ENCODE results near the gene C1orf74. TPM values are rescaled to one million over a fixed set of nuclear protein-coding genes. Genes with fewer than 3 reads are reported as not detected.
A peak's percentile ranks its signal among the peaks of the same experiment; 100 is the strongest.

Gene C1orf74
- total RNA-seq, 1 donor from 2014 or later, result 3.7 TPM

- Mint-ChIP-seq H3K36me3 (ENCODE audit: low read depth) (peaks cover 1% of the 10 kb centered on the region), H3K4me3 (no peak overlapping the region), H3K4me1 (peaks cover 7% of the 10 kb centered on the region), H3K27ac (no peak overlapping the region), H3K9me3 (no peaks in the 10 kb centered on the region), H3K27me3 (peaks cover 13% of the 10 kb centered on the region)
- no peak for DNase-seq
- ATAC-seq (ENCODE audit: low read depth), result no peak
- POLR2A ChIA-PET, result interaction anchor here (0.5 to 1.2 kb wide), 2 partner anchors 38 to 498 kb away, joined by 3 to 5 read pairs; no protein-coding TSS in a partner anchor
- intact Hi-C loops (cut with micrococcal nuclease), result no loop called here
- no peak for TF ChIP-seq CTCF (IDR thresholded peaks at IDR 0.05)
- CTCF ChIA-PET, result interaction anchor here (1.9 kb wide), 1 partner anchor 16 kb away, joined by 11 read pairs; no protein-coding TSS in a partner anchor
These were observed 23.1 kb upstream of the C1orf74 start for GRCh38 chr1:209807509-209807908.

- POLR2A ChIA-PET, result interaction anchor here (0.6 to 1.3 kb wide), 4 partner anchors 32 to 1589 kb away, joined by 3 to 7 read pairs (median 4); no protein-coding TSS in a partner anchor
These were observed 21.8 kb upstream of the C1orf74 start, which contains the start of gene IRF6 for GRCh38 chr1:209805875-209806760. Gene IRF6, minus strand, starts transcription at chr1:209806142. Its CDS starts 4,729 bp downstream, at chr1:209801413.

GRCh38 chr1:209805341-209805781 is 21.0 kb upstream of the C1orf74 start:
- ChIA-PET CTCF (interaction anchor here (2.4 kb wide), 1 partner anchor 17 kb away, joined by 8 read pairs; no protein-coding TSS in a partner anchor), POLR2A (interaction anchor here (0.7 kb wide), 1 partner anchor 117 kb away, joined by 3 read pairs; no protein-coding TSS in a partner anchor)
- no peaks in the 10 kb centered on the region for H3K9me3 Mint-ChIP-seq
- intact Hi-C loops (cut with micrococcal nuclease), result no loop called here
- peaks cover 1% of the 10 kb centered on the region for H3K36me3 Mint-ChIP-seq (ENCODE audit: low read depth)
- peaks cover 21% of the 10 kb centered on the region for H3K27me3 Mint-ChIP-seq
- H3K27ac Mint-ChIP-seq, result no peak overlapping the region
- H3K4me3 Mint-ChIP-seq, result peak overlapping the region; percentile 96
- no peak for ATAC-seq (ENCODE audit: low read depth)
- DNase-seq, result no peak
- TF ChIP-seq CTCF (IDR thresholded peaks at IDR 0.05), result no peak
- H3K4me1 Mint-ChIP-seq, result peaks cover 7% of the 10 kb centered on the region

More at GRCh38 chr1:209805875-209806760, 21.8 kb upstream of the C1orf74 start, which contains the start of gene IRF6:
- no peak for TF ChIP-seq CTCF (IDR thresholded peaks at IDR 0.05)
- Mint-ChIP-seq H3K4me3 (peak within 1 kb of the TSS; percentile 96), H3K36me3 (ENCODE audit: low read depth) (peaks cover 1% of the 10 kb centered on the region), H3K27ac (peak within 1 kb of the TSS; percentile 81), H3K4me1 (peaks cover 7% of the 10 kb centered on the region), H3K27me3 (peaks cover 21% of the 10 kb centered on the region), H3K9me3 (no peaks in the 10 kb centered on the region)
- intact Hi-C loops (cut with micrococcal nuclease), result loop anchor here (1.0 kb wide), 3 partner anchors 21 to 38 kb away; partner anchors contain the start of genes C1orf74 and UTP25
- peak; percentile 94 for ATAC-seq (ENCODE audit: low read depth)
- CTCF ChIA-PET, result interaction anchor here (2.4 kb wide), 1 partner anchor 17 kb away, joined by 8 read pairs; no protein-coding TSS in a partner anchor
- peak; percentile 69 for DNase-seq

DNA sequence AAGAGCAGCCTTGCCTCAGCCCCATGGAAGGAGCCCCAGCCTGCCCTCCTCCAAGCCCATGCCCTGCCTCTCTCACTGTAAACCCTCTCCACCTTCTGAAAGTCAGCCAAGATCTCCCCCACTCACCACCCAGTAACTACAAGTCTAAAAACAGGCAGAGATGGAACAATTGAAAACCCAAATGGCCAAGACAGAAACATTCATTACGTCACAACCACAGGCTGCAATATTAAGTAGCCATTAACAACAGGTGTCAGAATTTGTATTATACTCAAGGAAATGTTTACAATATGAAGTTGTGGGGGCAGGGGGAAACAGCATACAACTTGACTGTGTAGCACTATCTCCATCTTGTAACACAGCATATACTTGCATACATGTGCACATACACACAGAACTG is 19.2 kb upstream of the C1orf74 start:
- intact Hi-C loops (cut with micrococcal nuclease), result no loop called here
- TF ChIP-seq CTCF (IDR thresholded peaks at IDR 0.05), result no peak
- Mint-ChIP-seq H3K27me3 (peaks cover 22% of the 10 kb centered on the region), H3K36me3 (ENCODE audit: low read depth) (peaks cover 1% of the 10 kb centered on the region), H3K27ac (no peak overlapping the region), H3K4me1 (peaks cover 7% of the 10 kb centered on the region), H3K4me3 (no peak overlapping the region), H3K9me3 (no peaks in the 10 kb centered on the region)
- POLR2A ChIA-PET, result no interaction called here
- no peak for DNase-seq
- CTCF ChIA-PET, result no interaction called here
- ATAC-seq (ENCODE audit: low read depth), result no peak

DNA sequence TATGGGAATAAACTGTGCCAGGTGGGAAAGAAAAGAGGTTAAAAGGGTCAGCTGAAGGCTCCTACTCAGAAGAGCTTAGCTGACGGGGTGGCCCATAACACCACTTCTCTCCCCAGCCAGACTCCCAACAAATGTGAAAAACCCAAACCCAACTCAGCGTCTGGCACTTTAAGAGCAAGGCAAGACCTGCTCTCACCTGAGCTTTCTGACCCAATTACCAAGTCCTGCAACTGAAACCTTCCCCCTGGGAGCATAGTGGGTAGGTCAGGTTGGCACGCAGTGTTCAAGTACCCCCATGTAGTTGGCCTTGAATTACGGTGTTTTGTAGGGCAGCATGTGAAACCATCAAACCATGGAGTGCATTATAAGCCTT is 18.4 kb upstream of the C1orf74 start:
- peaks cover 25% of the 10 kb centered on the region for H3K27me3 Mint-ChIP-seq
- peaks cover 10% of the 10 kb centered on the region for H3K4me1 Mint-ChIP-seq
- DNase-seq, result no peak
- ATAC-seq (ENCODE audit: low read depth), result no peak
- peaks cover 1% of the 10 kb centered on the region for H3K36me3 Mint-ChIP-seq (ENCODE audit: low read depth)
- no peak overlapping the region for H3K4me3 Mint-ChIP-seq
- TF ChIP-seq CTCF (IDR thresholded peaks at IDR 0.05), result no peak
- POLR2A ChIA-PET, result no interaction called here
- intact Hi-C loops (cut with micrococcal nuclease), result no loop called here
- CTCF ChIA-PET, result no interaction called here
- H3K9me3 Mint-ChIP-seq, result no peaks in the 10 kb centered on the region
- H3K27ac Mint-ChIP-seq, result no peak overlapping the region

All from activated B cell treated with CpG ODN at 0.5 μM for 24 hours (primary cell).